Endothelial cell of umbilical vein (primary cell): ENCODE results near the gene OTC. TPM values are rescaled to one million over a fixed set of nuclear protein-coding genes. Genes with fewer than 3 reads are reported as not detected.

Experiments
- BruUV-seq: library from RNA; stranded (reverse); fragments of 400-500 nt; replicated peaks from 2 replicates; lab custom pipeline; 2021; lab: Mats Ljungman, UMichigan
- CTCF ChIA-PET: fragments of 300-600, 350-600 bp; sonication (Branson Sonifier 250); formaldehyde crosslinking; loops from one replicate; lab custom pipeline; 2021; ENCODE audit warnings: antibody characterized with exemption, inconsistent platforms; lab: Charles Lee
- POLR2A ChIA-PET: fragments of 300-600, 350-600 bp; sonication (Branson Sonifier 250); formaldehyde crosslinking; loops from one replicate; lab custom pipeline; 2021; ENCODE audit warnings: antibody characterized with exemption, inconsistent platforms; lab: Charles Lee
- DNase-seq: peaks from one replicate; pipeline ENCODE4 v3.0.0-alpha.2; 2011; ENCODE audit warnings: low read depth, low spot score
- FAIRE-seq: peaks from 2 replicates; lab custom pipeline; 2011; peaks lifted over from hg19 to GRCh38; lab: Jason Lieb, UNC
- H2AFZ ChIP-seq: 2 replicates; pipeline ENCODE4 v1.6.0; 2012; ENCODE audit warnings: low read depth, low read length, control low read depth, inconsistent platforms
- H3K27ac ChIP-seq: 2 replicates; pipeline ENCODE4 v1.5.1; 2011; ENCODE audit warnings: low read depth, mild to moderate bottlenecking, control low read depth, low read length, moderate library complexity; ENCODE audit not compliant: insufficient read depth
- H3K27me3 ChIP-seq, 2 experiments: 2 replicates each; pipeline versions ENCODE4 v1.6.0 to v1.6.1; 2011; ENCODE audit warnings: low read length in 2 of 2, mixed read lengths in 1 of 2; ENCODE audit not compliant: control insufficient read depth in 2 of 2, insufficient read depth in 2 of 2
- H3K36me3 ChIP-seq, 2 experiments: 2 replicates in 1 of 2; 3 replicates in 1 of 2; pipeline ENCODE4 v1.5.1; 2011; ENCODE audit warnings: low read length in 2 of 2, mild to moderate bottlenecking in 1 of 2, moderate library complexity in 1 of 2; ENCODE audit not compliant: control insufficient read depth in 2 of 2, insufficient read depth in 2 of 2; ENCODE audit errors: extremely low read depth in 1 of 2
- H3K4me1 ChIP-seq: 3 replicates; pipeline ENCODE4 v1.5.1; 2011; ENCODE audit warnings: mild to moderate bottlenecking, low read length; ENCODE audit not compliant: control insufficient read depth, insufficient read depth; ENCODE audit errors: extremely low read depth
- H3K4me2 ChIP-seq: 2 replicates; pipeline ENCODE4 v1.6.1; 2011; ENCODE audit warnings: low read length, control low read depth, mixed read lengths; ENCODE audit not compliant: insufficient read depth
- H3K4me3 ChIP-seq, 3 experiments: fragments of 200-600 bp in 1 of 3; sonication (generic), shearing (Covaris generic) in 1 of 3; replicated peaks in 1 of 3; 2 replicates each; pipeline ENCODE4 v1.5.1; 2011 to 2016; ENCODE audit warnings: control low read depth in 3 of 3, low read length in 3 of 3, mild to moderate bottlenecking in 2 of 3, inconsistent platforms in 1 of 3, low read depth in 1 of 3, moderate library complexity in 1 of 3; ENCODE audit not compliant: insufficient read depth in 1 of 3
- H3K79me2 ChIP-seq: 2 replicates; pipeline ENCODE4 v1.6.0; 2012; ENCODE audit warnings: low read length, inconsistent platforms; ENCODE audit not compliant: control insufficient read depth, insufficient read depth
- H3K9ac ChIP-seq: replicated peaks from 2 replicates; pipeline ENCODE3; 2011; ENCODE audit warnings: low read length, control low read depth; ENCODE audit not compliant: insufficient read depth; ENCODE audit errors: extremely low read depth
- H3K9me1 ChIP-seq: replicated peaks from 3 replicates; pipeline ENCODE4 v1.6.0; 2011; ENCODE audit warnings: mild to moderate bottlenecking, low read length; ENCODE audit not compliant: control insufficient read depth, insufficient read depth; ENCODE audit errors: extremely low read depth
- H3K9me3 ChIP-seq: replicated peaks from 2 replicates; pipeline ENCODE4 v1.5.1; 2012; ENCODE audit warnings: low read length, inconsistent platforms; ENCODE audit not compliant: control insufficient read depth, insufficient read depth
- H4K20me1 ChIP-seq: replicated peaks from 2 replicates; pipeline ENCODE3; 2011; ENCODE audit warnings: mild to moderate bottlenecking, low read length; ENCODE audit not compliant: control insufficient read depth, insufficient read depth; ENCODE audit errors: extremely low read depth
- CTCF ChIP-seq, 2 donors: IDR thresholded peaks; 1 replicate in 1 of 2; 2 replicates in 1 of 2; pipeline ENCODE4 v1.5.1; 2011; ENCODE audit warnings: low read length in 2 of 2, mild to moderate bottlenecking in 2 of 2, moderate library complexity in 2 of 2, control low read depth in 1 of 2, inconsistent platforms in 1 of 2, low read depth in 1 of 2; ENCODE audit not compliant: insufficient read depth in 1 of 2; ENCODE audit errors: extremely low read depth in 1 of 2
- EZH2 ChIP-seq: IDR thresholded peaks from 2 replicates; pipeline ENCODE4 v1.6.1; 2012; ENCODE audit warnings: borderline replicate concordance, low read depth, mild to moderate bottlenecking, moderate library complexity, low read length, inconsistent platforms; ENCODE audit not compliant: severe bottlenecking
- FOS ChIP-seq: IDR thresholded peaks from 2 replicates; pipeline ENCODE4 v1.6.1; 2011; ENCODE audit warnings: mild to moderate bottlenecking, low read length, moderate library complexity, borderline replicate concordance; ENCODE audit not compliant: insufficient read depth
- GATA2 ChIP-seq: IDR thresholded peaks from 2 replicates; pipeline ENCODE4 v1.7.0; 2011; ENCODE audit warnings: low read depth, mild to moderate bottlenecking, moderate library complexity, mixed read lengths, low read length; ENCODE audit not compliant: insufficient read length, insufficient read depth
- JUN ChIP-seq: IDR thresholded peaks from 2 replicates; pipeline ENCODE4 v1.6.1; 2011; ENCODE audit warnings: borderline replicate concordance, low read depth; ENCODE audit not compliant: insufficient read length, insufficient read depth
- MYC ChIP-seq: IDR thresholded peaks from one replicate; pipeline ENCODE4 v1.6.1; 2011; ENCODE audit warnings: mild to moderate bottlenecking, low read depth, low read length
- POLR2A ChIP-seq: IDR thresholded peaks from 2 replicates; pipeline ENCODE4 v1.6.1; 2012; ENCODE audit warnings: low read depth, mild to moderate bottlenecking, control low read depth, low read length
- POLR2AphosphoS5 ChIP-seq: IDR thresholded peaks from 2 replicates; pipeline ENCODE4 v1.6.1; 2012; ENCODE audit warnings: low read depth, mild to moderate bottlenecking, control low read depth, low read length, moderate library complexity; ENCODE audit not compliant: insufficient read depth
- dilution Hi-C: fragments of 300-500 bp; cut with MboI; formaldehyde crosslinking; loops from one replicate; pipeline ENCODE4 v1.15.0; 2019; ENCODE audit warnings: low sequenced_read_pairs; ENCODE audit not compliant: extremely low pct_ligation_motif_present
- intact Hi-C: fragments of 100-400 bp; cut with micrococcal nuclease; formaldehyde crosslinking; loops from one replicate; pipeline ENCODE4 v1.10.0; 2022
- polyA plus RNA-seq, 4 experiments: library from polyadenylated mRNA; depleted of rRNA in 3 of 4; stranded (reverse) in 3 of 4; unstranded in 1 of 4; fragments of >200 nt; gene quantifications; 2 replicates each; pipeline versions ENCODE4 v1.2.1 to v1.2.3, GENCODE V29; 2011 to 2012; ENCODE audit warnings: missing spikeins in 1 of 4
- total RNA-seq: library from RNA; stranded (reverse); gene quantifications from 2 replicates; pipeline ENCODE4 v1.2.3, GENCODE V29; 2021
- TF ChIP-seq, protein P1 (sequence below): IDR thresholded peaks from 2 replicates; pipeline ENCODE4 v1.6.1; 2011; ENCODE audit not compliant: insufficient read depth, insufficient read length

OTC gene
- total and polyA plus RNA-seq, 2 donors (not counting 3 experiments of a cell fraction or from before 2014, with no cell fraction given) = not detected

- H3K27ac ChIP-seq = peak overlapping the region; percentile 82
- no peak overlapping the region for H2AFZ ChIP-seq
- TF ChIP-seq JUN (peak; percentile 64), POLR2AphosphoS5 (no peak), FOS (peak; percentile 81), EZH2 (no peak), POLR2A (no peak)
- H3K4me1 ChIP-seq = peaks cover 24% of the 10 kb centered on the region
- H4K20me1 ChIP-seq = no peaks in the 10 kb centered on the region
- ChIA-PET CTCF (interaction anchor here (0.6 to 1.3 kb wide), 2 partner anchors 9 to 15 kb away, joined by 3 to 8 read pairs; partner anchors contain the start of gene RPGR), POLR2A (no interaction called here)
- H3K4me2 ChIP-seq = peak overlapping the region; percentile 39
- peak; percentile 83 for FAIRE-seq
- dilution Hi-C loops = no loop called here
- no TSS peak for BruUV-seq
- intact Hi-C loops = no loop called here
- H3K79me2 ChIP-seq = no peaks in the 10 kb centered on the region
- H3K36me3 ChIP-seq = no peaks in the 10 kb centered on the region
- H3K27me3 ChIP-seq = no peaks in the 10 kb centered on the region
- no peaks in the 10 kb centered on the region for H3K9me3 ChIP-seq
- no peak overlapping the region for H3K4me3 ChIP-seq
- peak; percentile 65 for DNase-seq
- H3K9ac ChIP-seq = no peak overlapping the region
- no peaks in the 10 kb centered on the region for H3K9me1 ChIP-seq
Measured at GRCh38 chrX:38312436-38312835, 40.0 kb upstream of the OTC start.

DNA sequence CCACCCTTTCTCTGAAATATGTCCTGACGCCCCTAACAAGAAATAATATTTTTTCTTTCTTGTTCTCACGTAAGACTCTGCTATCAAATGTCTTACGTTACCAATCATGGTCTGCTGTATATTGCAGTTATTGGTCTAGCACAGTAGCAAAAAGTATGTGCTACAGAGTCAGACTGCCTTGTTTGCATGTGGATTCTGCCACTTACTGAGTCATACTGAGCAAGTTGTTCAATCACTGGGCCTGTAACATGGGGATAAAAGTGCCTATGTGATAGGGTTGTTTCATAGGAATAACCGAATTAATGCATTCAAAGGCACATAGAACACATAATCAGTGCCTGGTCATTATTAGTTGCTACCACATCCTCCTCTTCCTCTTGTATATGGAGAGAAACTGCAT is 39.2 kb upstream of the OTC start:
- H2AFZ ChIP-seq = no peak overlapping the region
- intact Hi-C loops = no loop called here

More for the DNA sequence above, 39.2 kb upstream of the OTC start:
- dilution Hi-C loops = no loop called here
- DNase-seq (no peak), FAIRE-seq (peak; percentile 43)
- no peaks in the 10 kb centered on the region for H4K20me1 ChIP-seq
- H3K36me3 ChIP-seq = no peaks in the 10 kb centered on the region
- peaks cover 20% of the 10 kb centered on the region for H3K4me1 ChIP-seq
- H3K9me1 ChIP-seq = no peaks in the 10 kb centered on the region
- POLR2A ChIA-PET = no interaction called here
- CTCF ChIA-PET = no interaction called here
- no peak for TF ChIP-seq CTCF (IDR thresholded peaks at IDR 0.05; ENCODE audit: extremely low read depth in 1 of 2, insufficient read depth in 1 of 2, low read depth in 1 of 2, low read length in 2 of 2)
- no peak for TF ChIP-seq GATA2
- TF ChIP-seq, protein P1, sequence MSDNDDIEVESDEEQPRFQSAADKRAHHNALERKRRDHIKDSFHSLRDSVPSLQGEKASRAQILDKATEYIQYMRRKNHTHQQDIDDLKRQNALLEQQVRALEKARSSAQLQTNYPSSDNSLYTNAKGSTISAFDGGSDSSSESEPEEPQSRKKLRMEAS = no peak
- no peak for TF ChIP-seq MYC
- TF ChIP-seq EZH2 = no peak
- no peak for TF ChIP-seq POLR2AphosphoS5
- no peak for TF ChIP-seq POLR2A
- BruUV-seq = no TSS peak
- no peaks in the 10 kb centered on the region for H3K27me3 ChIP-seq
- H3K4me2 ChIP-seq = no peak overlapping the region
- H3K9ac ChIP-seq = no peak overlapping the region
- H3K27ac ChIP-seq = peak overlapping the region; percentile 82
- H3K9me3 ChIP-seq = no peaks in the 10 kb centered on the region
- H3K4me3 ChIP-seq = no peak overlapping the region
- no peaks in the 10 kb centered on the region for H3K79me2 ChIP-seq
